Upper lobe of right lung (tissue), 1 donor: Measurements from ENCODE around the gene SORD. TPM values are rescaled to one million over a fixed set of nuclear protein-coding genes. Genes with fewer than 3 reads are reported as not detected.

Experiments used
- ATAC-seq: fragments of 200-7000 bp; cut with Tn5 transposase; one replicate; pipeline ENCODE4 v1.9.1; 2020; ENCODE audit warnings: mild to moderate bottlenecking, moderate library complexity
- DNase-seq: peaks from one replicate; pipeline ENCODE4 v3.0.0-alpha.2; 2020
- H3K27ac ChIP-seq: fragments of 200-600 bp; one replicate; pipeline ENCODE4 v1.8.0; 2022
- H3K27me3 ChIP-seq: fragments of 200-600 bp; one replicate; pipeline ENCODE4 v1.8.0; 2022; ENCODE audit warnings: mild to moderate bottlenecking
- H3K36me3 ChIP-seq: fragments of 200-600 bp; one replicate; pipeline ENCODE4 v1.8.0; 2022
- H3K4me1 ChIP-seq: fragments of 200-600 bp; one replicate; pipeline ENCODE4 v1.8.0; 2022
- H3K4me3 ChIP-seq: fragments of 200-600 bp; one replicate; pipeline ENCODE4 v1.8.0; 2022; ENCODE audit warnings: mild to moderate bottlenecking
- H3K9me3 ChIP-seq: fragments of 200-600 bp; one replicate; pipeline ENCODE4 v1.8.0; 2022
- intact Hi-C: fragments of 100-400 bp; cut with DNase I; formaldehyde crosslinking; loops from one replicate; pipeline ENCODE4 v1.11.0; 2022
- total RNA-seq: library from RNA; stranded (reverse); fragmentation: NEBNext Ultra II Directional; extraction: Animal tissue kit (Norgen Biotek cat#: 25700); gene quantifications from one replicate; pipeline ENCODE4 v1.2.1, GENCODE V29; 2021
- TF ChIP-seq, protein P1 (sequence below): fragments of 200-600 bp; IDR thresholded peaks from one replicate; pipeline ENCODE4 v1.8.0; 2022; ENCODE audit warnings: antibody characterized with exemption
- donor health status: DM: no; HTN: yes; CAD: no; lungs with severe emphysema.

SORD gene
- total RNA-seq, 1 donor from 2014 or later = 7.3 TPM

DNA sequence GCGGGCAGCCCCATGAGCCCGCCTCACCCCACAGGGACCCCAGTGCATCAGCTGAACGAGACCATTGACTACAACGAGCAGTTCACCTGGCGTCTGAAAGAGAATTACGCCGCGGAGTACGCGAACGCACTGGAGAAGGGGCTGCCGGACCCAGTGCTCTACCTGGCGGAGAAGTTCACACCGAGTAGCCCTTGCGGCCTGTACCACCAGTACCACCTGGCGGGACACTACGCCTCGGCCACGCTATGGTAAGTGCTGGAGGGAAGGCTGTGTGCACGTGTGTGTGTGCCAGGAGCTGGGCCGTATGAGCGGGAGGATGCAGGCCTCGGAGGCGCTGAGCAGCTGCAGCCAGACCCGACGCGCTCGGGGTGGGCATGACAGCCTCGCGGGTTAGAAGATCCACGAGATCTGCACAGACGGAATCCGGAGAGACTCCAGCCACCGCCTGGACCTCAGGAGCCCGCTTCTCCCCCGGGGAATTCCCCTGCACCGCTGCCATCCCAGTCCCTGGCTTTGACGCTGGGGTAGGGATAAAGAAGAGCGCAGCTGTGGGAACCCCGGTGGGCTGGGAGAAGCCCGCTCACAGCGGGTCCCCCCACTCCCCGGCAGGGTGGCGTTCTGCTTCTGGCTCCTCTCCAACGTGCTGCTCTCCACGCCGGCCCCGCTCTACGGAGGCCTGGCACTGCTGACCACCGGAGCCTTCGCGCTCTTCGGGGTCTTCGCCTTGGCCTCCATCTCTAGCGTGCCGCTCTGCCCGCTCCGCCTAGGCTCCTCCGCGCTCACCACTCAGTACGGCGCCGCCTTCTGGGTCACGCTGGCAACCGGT is 93.7 kb downstream of the SORD start:
- no peaks in the 10 kb centered on the region for H3K9me3 ChIP-seq
- no peak overlapping the region for H3K27ac ChIP-seq
- ATAC-seq (no peak), DNase-seq (peak; percentile 63)
- intact Hi-C loops = no loop called here
- no peaks in the 10 kb centered on the region for H3K36me3 ChIP-seq
- H3K27me3 ChIP-seq = peaks cover 61% of the 10 kb centered on the region
- TF ChIP-seq, protein P1, sequence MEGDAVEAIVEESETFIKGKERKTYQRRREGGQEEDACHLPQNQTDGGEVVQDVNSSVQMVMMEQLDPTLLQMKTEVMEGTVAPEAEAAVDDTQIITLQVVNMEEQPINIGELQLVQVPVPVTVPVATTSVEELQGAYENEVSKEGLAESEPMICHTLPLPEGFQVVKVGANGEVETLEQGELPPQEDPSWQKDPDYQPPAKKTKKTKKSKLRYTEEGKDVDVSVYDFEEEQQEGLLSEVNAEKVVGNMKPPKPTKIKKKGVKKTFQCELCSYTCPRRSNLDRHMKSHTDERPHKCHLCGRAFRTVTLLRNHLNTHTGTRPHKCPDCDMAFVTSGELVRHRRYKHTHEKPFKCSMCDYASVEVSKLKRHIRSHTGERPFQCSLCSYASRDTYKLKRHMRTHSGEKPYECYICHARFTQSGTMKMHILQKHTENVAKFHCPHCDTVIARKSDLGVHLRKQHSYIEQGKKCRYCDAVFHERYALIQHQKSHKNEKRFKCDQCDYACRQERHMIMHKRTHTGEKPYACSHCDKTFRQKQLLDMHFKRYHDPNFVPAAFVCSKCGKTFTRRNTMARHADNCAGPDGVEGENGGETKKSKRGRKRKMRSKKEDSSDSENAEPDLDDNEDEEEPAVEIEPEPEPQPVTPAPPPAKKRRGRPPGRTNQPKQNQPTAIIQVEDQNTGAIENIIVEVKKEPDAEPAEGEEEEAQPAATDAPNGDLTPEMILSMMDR = no peak
- no peak overlapping the region for H3K4me3 ChIP-seq
- peaks cover 28% of the 10 kb centered on the region for H3K4me1 ChIP-seq

DNA sequence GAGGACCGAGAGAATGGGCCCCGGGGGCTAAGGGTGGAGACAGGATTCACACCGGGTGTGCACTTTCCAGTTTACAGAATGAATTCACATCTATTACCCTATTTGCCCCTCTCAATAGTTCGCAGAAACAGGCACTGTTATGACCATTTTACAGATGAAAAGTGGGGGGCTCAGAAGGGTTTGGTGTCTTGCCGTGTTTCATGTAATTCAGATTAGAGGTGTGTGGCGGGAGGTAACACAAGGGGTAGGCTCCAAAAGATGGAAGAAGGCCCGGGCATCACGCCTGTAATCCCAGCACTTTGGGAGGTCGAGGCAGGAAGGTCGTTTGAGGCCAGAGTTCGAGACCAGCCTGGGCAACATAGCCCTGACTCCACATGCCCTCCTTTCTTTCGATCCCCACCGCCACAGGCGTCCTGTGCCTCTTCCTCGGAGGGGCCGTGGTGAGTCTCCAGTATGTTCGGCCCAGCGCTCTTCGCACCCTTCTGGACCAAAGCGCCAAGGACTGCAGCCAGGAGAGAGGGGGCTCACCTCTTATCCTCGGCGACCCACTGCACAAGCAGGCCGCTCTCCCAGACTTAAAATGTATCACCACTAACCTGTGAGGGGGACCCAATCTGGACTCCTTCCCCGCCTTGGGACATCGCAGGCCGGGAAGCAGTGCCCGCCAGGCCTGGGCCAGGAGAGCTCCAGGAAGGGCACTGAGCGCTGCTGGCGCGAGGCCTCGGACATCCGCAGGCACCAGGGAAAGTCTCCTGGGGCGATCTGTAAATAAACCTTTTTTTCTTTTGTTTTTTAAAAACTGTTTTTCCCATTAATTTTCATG is 94.5 kb downstream of the SORD start:
- Histone ChIP-seq H3K36me3 (no peaks in the 10 kb centered on the region), H3K27ac (no peak overlapping the region), H3K4me1 (peaks cover 22% of the 10 kb centered on the region), H3K9me3 (no peaks in the 10 kb centered on the region), H3K4me3 (peak overlapping the region; percentile 23), H3K27me3 (peaks cover 53% of the 10 kb centered on the region)
- TF ChIP-seq, protein P1 = no peak
- intact Hi-C loops = no loop called here
- peak; percentile 56 for DNase-seq
- no peak for ATAC-seq

DNA sequence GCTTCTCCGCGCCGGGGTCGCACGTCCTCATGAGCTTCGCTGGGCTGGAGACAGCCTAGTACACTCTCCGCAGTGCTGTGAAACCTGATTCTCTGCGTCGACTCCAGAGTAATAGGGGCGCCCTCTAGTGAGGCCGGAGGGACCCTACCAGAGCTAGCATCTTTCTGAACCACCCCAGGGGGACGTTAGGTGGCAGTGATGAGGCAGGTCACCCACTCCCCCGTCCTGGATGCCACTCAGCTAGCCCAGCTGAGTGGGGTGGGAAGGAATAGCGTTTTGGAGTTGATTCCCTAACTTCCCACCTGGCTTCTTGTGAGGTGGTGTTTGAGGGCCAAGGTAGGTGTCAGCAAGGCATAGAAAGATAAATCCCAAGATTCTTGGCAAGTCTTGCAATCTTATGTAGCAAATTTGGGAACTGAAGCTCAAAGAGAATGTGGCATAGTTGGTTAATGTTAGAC is 95.2 kb downstream of the SORD start:
- ATAC-seq (peak; percentile 92), DNase-seq (peak; percentile 85)
- H3K4me3 ChIP-seq = peak overlapping the region; percentile 23
- H3K9me3 ChIP-seq = no peaks in the 10 kb centered on the region
- intact Hi-C loops = no loop called here
- TF ChIP-seq, protein P1 = peak; percentile 98
- H3K27me3 ChIP-seq = peaks cover 47% of the 10 kb centered on the region
- no peak overlapping the region for H3K27ac ChIP-seq
- peaks cover 17% of the 10 kb centered on the region for H3K4me1 ChIP-seq
- H3K36me3 ChIP-seq = no peaks in the 10 kb centered on the region

DNA sequence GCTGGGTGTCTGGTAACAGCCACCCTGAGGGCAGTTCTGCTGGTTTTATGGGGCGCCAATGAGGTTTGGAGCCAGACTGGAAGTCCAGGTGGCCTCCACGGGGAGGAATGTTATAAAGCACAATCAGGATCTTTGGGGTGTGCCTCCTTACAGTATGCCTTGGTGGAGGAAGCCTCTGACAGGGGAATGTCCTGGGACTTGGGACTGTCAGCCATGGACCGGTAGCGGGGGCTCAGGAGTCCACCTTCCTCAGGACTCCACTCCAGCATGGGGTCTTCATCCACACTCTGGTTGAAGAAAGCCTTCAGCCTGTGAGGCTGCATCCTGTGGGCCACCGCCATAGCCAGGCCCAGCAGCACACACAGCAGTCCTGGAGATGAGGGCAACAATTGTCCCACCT is 96.0 kb downstream of the SORD start:
- DNase-seq = peak; percentile 38
- intact Hi-C loops = no loop called here
- Histone ChIP-seq H3K27ac (no peak overlapping the region), H3K4me3 (no peak overlapping the region), H3K9me3 (no peaks in the 10 kb centered on the region), H3K36me3 (no peaks in the 10 kb centered on the region), H3K27me3 (peaks cover 42% of the 10 kb centered on the region), H3K4me1 (peaks cover 21% of the 10 kb centered on the region)
- TF ChIP-seq, protein P1 = no peak
- no peak for ATAC-seq

DNA sequence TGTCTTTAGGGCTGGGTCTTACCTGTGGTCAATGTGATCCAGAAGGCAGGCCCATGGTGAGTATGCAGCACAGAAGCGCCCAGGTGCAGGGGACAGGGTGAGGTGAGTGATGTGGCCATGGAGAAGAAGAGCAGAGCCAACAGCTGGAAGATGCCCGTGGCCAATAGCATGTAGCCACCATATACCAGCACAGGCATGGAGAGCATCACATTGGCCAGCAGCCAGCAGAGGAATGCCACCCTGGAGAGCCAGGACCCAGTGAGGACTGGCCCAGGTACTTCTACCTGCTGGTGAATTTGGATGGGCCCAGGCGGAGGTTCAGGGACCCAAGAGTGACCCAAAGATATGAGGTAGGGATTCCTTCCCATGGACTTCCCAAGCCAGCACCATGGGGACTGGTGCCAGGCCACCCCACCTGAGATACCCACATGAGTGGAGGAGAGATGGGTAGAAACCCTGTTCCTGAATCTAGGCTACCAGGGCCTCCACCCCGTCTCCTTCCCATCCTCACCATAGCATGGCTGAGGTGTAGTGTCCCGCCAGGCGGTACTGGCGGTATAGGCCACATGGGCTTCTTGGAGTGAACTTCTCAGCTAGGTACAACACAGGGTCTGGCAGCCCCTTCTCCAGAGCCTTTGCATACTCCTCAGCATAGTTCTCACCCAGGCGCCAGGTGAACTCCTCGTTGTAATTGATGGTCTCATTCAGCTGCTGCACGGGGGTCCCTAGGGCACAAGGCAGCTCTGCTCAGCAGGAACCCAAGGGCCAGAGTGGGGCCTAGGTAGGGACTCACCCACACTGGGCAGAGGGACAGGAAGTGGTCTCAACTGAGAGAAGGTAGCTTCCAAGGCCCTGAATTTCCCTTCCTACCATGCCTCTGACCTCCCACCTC is 97.3 kb downstream of the SORD start:
- H3K9me3 ChIP-seq = no peaks in the 10 kb centered on the region
- DNase-seq = peak; percentile 52
- H3K27ac ChIP-seq = no peak overlapping the region
- ATAC-seq = no peak
- H3K27me3 ChIP-seq = peaks cover 34% of the 10 kb centered on the region
- H3K4me1 ChIP-seq = peaks cover 21% of the 10 kb centered on the region
- no peak overlapping the region for H3K4me3 ChIP-seq
- intact Hi-C loops = no loop called here
- H3K36me3 ChIP-seq = no peaks in the 10 kb centered on the region
- TF ChIP-seq, protein P1 = no peak
